Activated B cell treated with CpG ODN at 0.5 μM for 24 hours (primary cell): ENCODE measurements around the gene GPA33. TPM values are rescaled to one million over a fixed set of nuclear protein-coding genes. Genes with fewer than 3 reads are reported as not detected.

ENCODE experiments used
- ATAC-seq: fragments of 200-7000 bp; cut with Tn5 transposase; one replicate; pipeline ENCODE4 v1.10.0; 2021; ENCODE audit warnings: low read depth, mild to moderate bottlenecking, moderate library complexity
- CTCF ChIA-PET: fragments of 350-600 bp; sonication (Branson Sonifier 250); formaldehyde crosslinking; loops from one replicate; lab custom pipeline; 2021; ENCODE audit warnings: antibody characterized with exemption; lab: Charles Lee
- POLR2A ChIA-PET: fragments of 350-600 bp; sonication (Branson Sonifier 250); formaldehyde crosslinking; loops from one replicate; lab custom pipeline; 2021; ENCODE audit warnings: antibody characterized with exemption; lab: Charles Lee
- DNase-seq: peaks from one replicate; pipeline ENCODE4 v3.0.0; 2022
- H3K27ac Mint-ChIP-seq: one replicate; pipeline ENCODE4 v1.8.0; 2020; ENCODE audit warnings: mixed read lengths
- H3K27me3 Mint-ChIP-seq: one replicate; pipeline ENCODE4 v1.8.0; 2021; ENCODE audit warnings: mixed read lengths
- H3K36me3 Mint-ChIP-seq: one replicate; pipeline ENCODE4 v1.8.0; 2021; ENCODE audit warnings: low read depth, mixed read lengths
- H3K4me1 Mint-ChIP-seq: one replicate; pipeline ENCODE4 v1.8.0; 2021; ENCODE audit warnings: mixed read lengths
- H3K4me3 Mint-ChIP-seq: one replicate; pipeline ENCODE4 v1.8.0; 2020; ENCODE audit warnings: mild to moderate bottlenecking, mixed read lengths
- H3K9me3 Mint-ChIP-seq: one replicate; pipeline ENCODE4 v1.8.0; 2020; ENCODE audit warnings: mixed read lengths
- intact Hi-C: fragments of 100-400 bp; cut with micrococcal nuclease; formaldehyde crosslinking; loops from one replicate; pipeline ENCODE4 v1.15.1; 2024
- total RNA-seq: library from RNA; stranded (reverse); gene quantifications from 2 replicates; pipeline ENCODE4 v1.2.3, GENCODE V29; 2022
- TF ChIP-seq, protein P1 (sequence below): fragments of 200-600 bp; IDR thresholded peaks from one replicate; pipeline ENCODE4 v1.8.0; 2022; ENCODE audit warnings: antibody characterized with exemption, mild to moderate bottlenecking

Gene GPA33
- total RNA-seq, 1 donor from 2014 or later, result not detected

DNA sequence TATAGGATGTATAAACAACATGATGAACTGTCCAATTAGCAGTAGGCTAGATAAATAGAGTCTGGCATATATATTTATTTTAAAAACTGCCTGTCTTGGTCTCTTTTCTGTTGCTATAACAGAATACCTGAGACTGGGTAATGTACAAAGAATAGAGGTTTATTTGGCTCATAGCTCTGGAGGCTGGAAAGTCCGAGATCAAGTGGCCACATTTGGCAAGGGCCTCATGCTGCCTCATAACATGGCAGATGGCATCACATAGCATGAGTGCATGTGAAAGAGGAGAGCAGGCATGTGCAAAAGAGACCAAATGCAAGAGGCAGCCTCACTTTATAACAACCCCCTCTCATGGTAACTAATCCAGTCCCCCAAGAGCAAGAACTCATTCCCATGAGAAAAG is 9.7 kb upstream of the GPA33 start:
- POLR2A ChIA-PET, result no interaction called here
- no peak overlapping the region for H3K27ac Mint-ChIP-seq
- TF ChIP-seq, protein P1, sequence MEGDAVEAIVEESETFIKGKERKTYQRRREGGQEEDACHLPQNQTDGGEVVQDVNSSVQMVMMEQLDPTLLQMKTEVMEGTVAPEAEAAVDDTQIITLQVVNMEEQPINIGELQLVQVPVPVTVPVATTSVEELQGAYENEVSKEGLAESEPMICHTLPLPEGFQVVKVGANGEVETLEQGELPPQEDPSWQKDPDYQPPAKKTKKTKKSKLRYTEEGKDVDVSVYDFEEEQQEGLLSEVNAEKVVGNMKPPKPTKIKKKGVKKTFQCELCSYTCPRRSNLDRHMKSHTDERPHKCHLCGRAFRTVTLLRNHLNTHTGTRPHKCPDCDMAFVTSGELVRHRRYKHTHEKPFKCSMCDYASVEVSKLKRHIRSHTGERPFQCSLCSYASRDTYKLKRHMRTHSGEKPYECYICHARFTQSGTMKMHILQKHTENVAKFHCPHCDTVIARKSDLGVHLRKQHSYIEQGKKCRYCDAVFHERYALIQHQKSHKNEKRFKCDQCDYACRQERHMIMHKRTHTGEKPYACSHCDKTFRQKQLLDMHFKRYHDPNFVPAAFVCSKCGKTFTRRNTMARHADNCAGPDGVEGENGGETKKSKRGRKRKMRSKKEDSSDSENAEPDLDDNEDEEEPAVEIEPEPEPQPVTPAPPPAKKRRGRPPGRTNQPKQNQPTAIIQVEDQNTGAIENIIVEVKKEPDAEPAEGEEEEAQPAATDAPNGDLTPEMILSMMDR, result no peak
- no peak overlapping the region for H3K4me3 Mint-ChIP-seq
- H3K9me3 Mint-ChIP-seq, result no peaks in the 10 kb centered on the region
- intact Hi-C loops, result no loop called here
- peaks cover 20% of the 10 kb centered on the region for H3K27me3 Mint-ChIP-seq
- no peaks in the 10 kb centered on the region for H3K36me3 Mint-ChIP-seq
- CTCF ChIA-PET, result no interaction called here
- ATAC-seq (no peak), DNase-seq (no peak)
- H3K4me1 Mint-ChIP-seq, result peaks cover 20% of the 10 kb centered on the region

GRCh38 chr1:167095368-167095767 is 5.2 kb upstream of the GPA33 start:
- Mint-ChIP-seq H3K9me3 (no peaks in the 10 kb centered on the region), H3K4me1 (peaks cover 7% of the 10 kb centered on the region), H3K4me3 (no peak overlapping the region), H3K27me3 (peaks cover 9% of the 10 kb centered on the region), H3K36me3 (no peaks in the 10 kb centered on the region), H3K27ac (no peak overlapping the region)
- ATAC-seq (no peak), DNase-seq (no peak)
- CTCF ChIA-PET, result no interaction called here
- intact Hi-C loops, result no loop called here
- TF ChIP-seq, protein P1, result no peak
- POLR2A ChIA-PET, result no interaction called here

DNA sequence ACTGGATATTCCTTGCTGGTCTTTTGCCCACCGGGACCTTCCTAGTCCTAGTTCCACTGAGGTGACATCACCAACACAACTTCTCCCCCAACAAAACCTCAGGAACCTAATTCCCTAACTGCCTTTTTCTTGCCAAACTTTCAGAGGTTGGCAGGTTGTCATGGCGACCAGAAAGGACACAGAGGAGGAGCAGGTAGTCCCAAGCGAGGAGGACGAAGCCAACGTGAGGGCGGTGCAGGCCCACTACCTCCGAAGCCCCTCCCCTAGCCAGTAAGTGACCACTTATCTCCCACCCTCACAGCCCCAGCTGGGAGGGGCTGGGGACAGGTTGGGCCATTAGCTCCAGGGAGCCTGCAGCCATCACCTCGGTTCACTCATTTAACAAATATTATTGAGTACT is 4.5 kb upstream of the GPA33 start:
- ChIA-PET POLR2A (no interaction called here), CTCF (no interaction called here)
- DNase-seq (no peak), ATAC-seq (no peak)
- intact Hi-C loops, result no loop called here
- H3K4me1 Mint-ChIP-seq, result peaks cover 12% of the 10 kb centered on the region
- TF ChIP-seq, protein P1, result no peak
- H3K4me3 Mint-ChIP-seq, result no peak overlapping the region
- H3K27ac Mint-ChIP-seq, result no peak overlapping the region
- no peaks in the 10 kb centered on the region for H3K9me3 Mint-ChIP-seq
- no peaks in the 10 kb centered on the region for H3K36me3 Mint-ChIP-seq
- H3K27me3 Mint-ChIP-seq, result peaks cover 6% of the 10 kb centered on the region

DNA sequence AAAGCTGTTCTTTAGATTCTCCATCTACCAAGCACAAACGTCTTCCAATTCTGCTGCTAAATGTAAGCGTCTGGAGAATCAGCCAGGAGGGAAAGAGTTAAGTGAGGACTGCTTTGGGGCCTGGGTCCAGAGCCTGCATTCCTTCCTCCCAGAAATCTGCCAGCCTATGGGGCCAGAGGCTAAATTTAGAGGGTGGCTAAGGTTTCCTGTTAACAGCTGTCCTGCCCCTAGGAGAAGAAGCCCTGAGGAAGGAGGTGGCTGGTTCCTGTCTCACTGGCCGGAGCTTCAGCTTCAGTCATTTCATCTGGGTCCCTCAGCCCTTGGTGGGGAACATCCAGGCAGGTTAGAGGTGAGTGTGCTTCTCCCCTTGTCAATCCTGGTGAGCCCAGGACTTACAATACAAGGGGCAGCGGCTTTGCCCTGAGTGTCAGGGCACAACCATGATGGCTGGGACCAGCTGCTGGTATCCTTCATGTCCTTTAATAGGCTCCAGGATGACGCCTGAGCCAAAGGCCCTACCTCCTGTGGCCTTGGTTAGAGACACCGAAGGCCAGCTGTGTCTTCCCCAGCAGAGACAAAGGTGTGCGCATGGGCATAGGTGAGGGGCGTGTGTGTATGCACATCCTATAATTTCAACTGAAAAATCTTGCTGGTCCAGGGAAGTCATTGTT is 3.8 kb upstream of the GPA33 start, which contains the start of gene STYXL2:
Gene STYXL2, plus strand, starts transcription at position 230 of the 671 bp plus-strand sequence. CDS start 775 bp downstream, outside the sequence.
- no peaks in the 10 kb centered on the region for H3K36me3 Mint-ChIP-seq
- peaks cover 2% of the 10 kb centered on the region for H3K27me3 Mint-ChIP-seq
- no peak within 1 kb of the TSS for H3K27ac Mint-ChIP-seq
- TF ChIP-seq, protein P1, result no peak
- ChIA-PET POLR2A (interaction anchor here (0.6 kb wide), 1 partner anchor 11 kb away, joined by 7 read pairs; no protein-coding TSS in a partner anchor), CTCF (no interaction called here)
- intact Hi-C loops, result no loop called here
- DNase-seq (no peak), ATAC-seq (no peak)
- H3K9me3 Mint-ChIP-seq, result no peaks in the 10 kb centered on the region
- no peak within 1 kb of the TSS for H3K4me3 Mint-ChIP-seq
- peaks cover 14% of the 10 kb centered on the region for H3K4me1 Mint-ChIP-seq

DNA sequence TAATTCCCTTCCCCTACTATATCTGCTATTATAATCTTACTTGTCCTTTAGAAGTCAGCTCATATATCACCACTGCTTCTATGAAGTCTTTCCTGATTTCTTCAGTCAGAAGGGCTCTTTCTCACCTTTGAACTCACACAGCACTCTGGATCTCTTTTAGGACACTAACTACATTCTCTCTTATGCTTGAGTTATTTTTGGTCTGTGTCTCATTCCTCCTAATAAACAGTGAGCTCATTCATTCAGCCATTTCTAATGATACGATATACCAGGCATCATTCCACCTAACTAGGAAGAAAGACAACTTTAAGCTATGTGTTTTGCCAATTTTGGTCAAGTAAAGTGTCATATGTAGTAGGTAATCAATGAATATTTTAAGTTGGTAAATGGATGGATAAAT is 2.5 kb upstream of the GPA33 start:
- Mint-ChIP-seq H3K36me3 (no peaks in the 10 kb centered on the region), H3K27ac (no peak overlapping the region), H3K9me3 (no peaks in the 10 kb centered on the region), H3K4me1 (peaks cover 14% of the 10 kb centered on the region), H3K27me3 (peaks cover 2% of the 10 kb centered on the region), H3K4me3 (no peak overlapping the region)
- CTCF ChIA-PET, result interaction anchor here (1.6 kb wide), 1 partner anchor 12 kb away, joined by 3 read pairs; no protein-coding TSS in a partner anchor
- intact Hi-C loops, result no loop called here
- POLR2A ChIA-PET, result no interaction called here
- TF ChIP-seq, protein P1, result no peak
- no peak for ATAC-seq
- DNase-seq, result no peak
